Lower leg skin (tissue), 4 donors: ENCODE data around the gene CCDC88C. TPM values are rescaled to one million over a fixed set of nuclear protein-coding genes. Genes with fewer than 3 reads are reported as not detected.

Experiments
- DNase-seq, 2 donors: peaks; one replicate each; pipeline ENCODE4 v3.0.0-alpha.2; 2019; ENCODE audit warnings: low spot score in 2 of 2
- H3K4me3 ChIP-seq: fragments of 200-600 bp; sonication (generic); 2 replicates; pipeline ENCODE4 v1.5.1; 2017; ENCODE audit warnings: mild to moderate bottlenecking, low read depth; ENCODE audit not compliant: poor library complexity, severe bottlenecking
- POLR2A ChIP-seq, 2 donors: fragments of 450-650 bp; IDR thresholded peaks; one replicate each; pipeline ENCODE4 v1.6.1; 2016 to 2017; ENCODE audit warnings: antibody characterized with exemption in 2 of 2, mild to moderate bottlenecking in 1 of 2, moderate library complexity in 1 of 2
- WGBS, 2 donors: methylation state at CpG; one replicate each; pipeline ENCODE4 v1.1.5; 2018; 5-methylcytosine and 5-hydroxymethylcytosine counted together
- intact Hi-C: fragments of 100-400 bp; cut with DNase I; formaldehyde crosslinking; loops from one replicate; pipeline ENCODE4 v1.15.0; 2023; ENCODE audit warnings: low total_unique reads
- total RNA-seq, 4 donors: library from RNA; depleted of rRNA; stranded (reverse); fragments of >200 nt; gene quantifications; one replicate each; pipeline ENCODE4 v1.1.0, GENCODE V29; 2016
- TF ChIP-seq, protein P1 (sequence below), 3 donors: fragments of 450-650 bp; IDR thresholded peaks; one replicate each; pipeline ENCODE4 v1.5.1; 2016; ENCODE audit warnings: antibody characterized with exemption in 3 of 3, mild to moderate bottlenecking in 3 of 3, moderate library complexity in 2 of 3

The CCDC88C gene
- total RNA-seq, 4 donors from 2014 or later: 8.5 to 21.8 (median 13.4) TPM

DNA sequence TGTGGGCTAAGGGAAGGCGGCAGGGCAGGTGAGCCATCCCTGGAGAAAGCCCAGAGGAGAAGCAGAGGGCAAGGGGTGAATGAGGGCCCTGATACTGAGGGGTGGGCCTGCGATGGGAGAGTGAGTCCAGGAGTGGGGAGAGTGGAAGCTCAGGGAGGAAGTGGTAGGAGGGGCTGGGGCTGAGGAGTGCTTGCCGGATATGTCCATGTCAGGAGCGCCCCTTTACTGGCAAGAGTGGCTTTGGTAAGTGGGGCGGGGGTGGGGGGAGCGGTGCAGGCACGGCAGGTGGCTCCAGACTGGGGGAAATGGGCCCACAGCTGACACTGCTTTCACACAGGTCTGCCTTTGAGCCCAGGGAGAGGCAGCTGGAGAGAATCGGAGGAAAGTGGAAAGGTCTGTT is 86.8 kb downstream of the CCDC88C start:
- intact Hi-C loops: no loop called here
- no peak for DNase-seq
- no peak overlapping the region for H3K4me3 ChIP-seq
- WGBS, 2 donors: 84 to 91% methylated on average over 8 of the region's 8 CpGs
- no peak for TF ChIP-seq POLR2A (IDR thresholded peaks at IDR 0.05)
- TF ChIP-seq, protein P1, sequence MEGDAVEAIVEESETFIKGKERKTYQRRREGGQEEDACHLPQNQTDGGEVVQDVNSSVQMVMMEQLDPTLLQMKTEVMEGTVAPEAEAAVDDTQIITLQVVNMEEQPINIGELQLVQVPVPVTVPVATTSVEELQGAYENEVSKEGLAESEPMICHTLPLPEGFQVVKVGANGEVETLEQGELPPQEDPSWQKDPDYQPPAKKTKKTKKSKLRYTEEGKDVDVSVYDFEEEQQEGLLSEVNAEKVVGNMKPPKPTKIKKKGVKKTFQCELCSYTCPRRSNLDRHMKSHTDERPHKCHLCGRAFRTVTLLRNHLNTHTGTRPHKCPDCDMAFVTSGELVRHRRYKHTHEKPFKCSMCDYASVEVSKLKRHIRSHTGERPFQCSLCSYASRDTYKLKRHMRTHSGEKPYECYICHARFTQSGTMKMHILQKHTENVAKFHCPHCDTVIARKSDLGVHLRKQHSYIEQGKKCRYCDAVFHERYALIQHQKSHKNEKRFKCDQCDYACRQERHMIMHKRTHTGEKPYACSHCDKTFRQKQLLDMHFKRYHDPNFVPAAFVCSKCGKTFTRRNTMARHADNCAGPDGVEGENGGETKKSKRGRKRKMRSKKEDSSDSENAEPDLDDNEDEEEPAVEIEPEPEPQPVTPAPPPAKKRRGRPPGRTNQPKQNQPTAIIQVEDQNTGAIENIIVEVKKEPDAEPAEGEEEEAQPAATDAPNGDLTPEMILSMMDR (IDR thresholded peaks at IDR 0.05): no peak

DNA sequence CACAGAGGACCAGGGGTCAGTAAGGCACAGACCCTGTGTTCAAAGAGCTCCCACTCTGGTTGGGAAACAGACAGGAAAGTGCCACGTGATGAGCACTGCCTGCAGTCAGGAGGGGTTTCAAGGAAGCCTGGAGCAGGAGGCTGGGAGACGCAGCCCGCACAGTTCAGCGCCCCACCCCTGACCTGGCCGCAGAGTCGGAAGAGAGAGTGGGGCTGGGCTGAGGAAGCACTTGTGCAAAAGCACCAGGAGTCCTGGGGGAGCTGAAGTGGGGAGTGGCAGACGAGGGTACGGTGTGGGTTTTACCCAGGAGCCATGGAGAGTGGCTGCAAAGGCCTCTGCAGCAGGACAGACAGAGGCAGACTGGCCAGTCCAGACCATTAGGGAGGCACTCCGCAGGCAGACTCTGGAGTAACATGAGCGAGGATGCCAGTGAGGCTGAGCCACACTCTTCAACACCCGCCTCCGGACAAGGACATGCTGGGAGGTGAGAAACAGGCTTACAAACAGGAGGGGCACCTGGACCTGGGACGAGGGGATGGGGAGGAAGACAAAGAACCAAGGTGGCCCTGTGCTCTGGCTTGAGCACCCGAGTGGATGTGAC is 87.4 kb downstream of the CCDC88C start:
- 83 to 87% methylated on average over 14 of the region's 14 CpGs for WGBS, 2 donors
- no peak for DNase-seq
- no peak for TF ChIP-seq POLR2A (IDR thresholded peaks at IDR 0.05)
- TF ChIP-seq, protein P1 (IDR thresholded peaks at IDR 0.05): no peak
- H3K4me3 ChIP-seq: no peak overlapping the region
- intact Hi-C loops: no loop called here

DNA sequence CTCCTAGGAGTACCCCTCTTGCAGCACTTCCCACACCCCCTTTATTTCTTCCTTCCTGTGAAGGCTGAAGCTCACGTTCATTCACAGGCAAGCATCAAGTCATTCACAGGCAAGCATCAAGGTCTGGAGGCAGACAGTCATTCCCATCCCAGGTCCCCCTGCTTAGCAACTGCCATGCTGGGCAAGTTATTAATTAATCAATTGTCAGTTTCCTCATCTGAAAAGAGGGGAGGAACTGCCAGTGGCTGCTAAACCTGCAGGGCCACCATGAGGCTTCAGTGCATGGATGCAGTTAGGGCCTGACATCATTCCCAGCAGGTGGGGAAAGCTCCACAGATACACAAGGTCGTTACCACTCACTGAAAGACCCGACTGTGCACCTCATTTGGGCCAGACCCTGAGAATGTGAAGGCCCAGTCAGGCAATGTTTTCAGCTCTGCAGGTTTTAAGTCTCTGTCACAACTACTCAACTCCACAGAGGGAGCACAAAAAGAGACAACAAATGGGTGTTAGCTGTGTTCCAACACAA is 88.1 kb downstream of the CCDC88C start:
- 69 to 70% methylated on average over 3 of the region's 3 CpGs for WGBS, 2 donors
- no peak overlapping the region for H3K4me3 ChIP-seq
- TF ChIP-seq POLR2A (IDR thresholded peaks at IDR 0.05): no peak
- TF ChIP-seq, protein P1 (IDR thresholded peaks at IDR 0.05): no peak
- no peak for DNase-seq
- intact Hi-C loops: no loop called here

DNA sequence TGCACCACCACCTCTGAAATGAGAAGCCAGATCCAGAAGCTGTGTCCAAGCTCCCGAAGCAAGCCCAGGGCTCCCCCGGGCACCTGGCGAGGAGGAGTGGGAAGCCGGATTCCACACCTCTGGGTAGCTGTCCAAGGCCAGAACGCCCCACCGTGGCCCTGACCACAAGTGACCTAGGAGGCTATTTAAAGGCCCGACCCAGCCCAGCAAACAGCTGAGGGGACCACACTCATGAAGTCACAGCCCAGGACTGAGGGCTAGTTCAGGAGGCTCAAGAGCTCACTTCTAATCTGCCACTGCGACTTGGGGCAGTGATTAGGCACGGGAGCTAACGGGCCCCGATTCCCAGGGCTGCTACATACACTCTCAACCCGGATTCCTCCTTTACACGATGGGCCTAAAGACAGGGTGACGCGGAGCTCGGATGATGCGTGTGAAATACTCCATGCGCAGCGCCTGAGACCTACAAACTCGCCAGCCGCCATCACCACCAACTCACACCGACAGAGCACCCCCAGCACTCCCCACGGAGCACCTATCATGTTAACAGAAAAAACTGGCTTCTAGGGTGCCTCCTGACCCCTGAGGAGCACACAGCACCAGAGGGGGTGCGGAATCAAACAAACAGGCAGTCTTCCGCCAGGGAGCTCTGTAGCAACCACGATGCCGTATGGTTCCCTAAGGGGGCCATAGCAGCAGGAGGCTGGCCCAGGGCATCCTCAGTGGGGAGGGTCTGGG is 89.1 kb downstream of the CCDC88C start:
- DNase-seq: no peak
- no peak overlapping the region for H3K4me3 ChIP-seq
- intact Hi-C loops: no loop called here
- 88 to 92% methylated on average over 26 to 27 of the region's 27 CpGs for WGBS, 2 donors
- TF ChIP-seq, protein P1 (IDR thresholded peaks at IDR 0.05): no peak
- no peak for TF ChIP-seq POLR2A (IDR thresholded peaks at IDR 0.05)

DNA sequence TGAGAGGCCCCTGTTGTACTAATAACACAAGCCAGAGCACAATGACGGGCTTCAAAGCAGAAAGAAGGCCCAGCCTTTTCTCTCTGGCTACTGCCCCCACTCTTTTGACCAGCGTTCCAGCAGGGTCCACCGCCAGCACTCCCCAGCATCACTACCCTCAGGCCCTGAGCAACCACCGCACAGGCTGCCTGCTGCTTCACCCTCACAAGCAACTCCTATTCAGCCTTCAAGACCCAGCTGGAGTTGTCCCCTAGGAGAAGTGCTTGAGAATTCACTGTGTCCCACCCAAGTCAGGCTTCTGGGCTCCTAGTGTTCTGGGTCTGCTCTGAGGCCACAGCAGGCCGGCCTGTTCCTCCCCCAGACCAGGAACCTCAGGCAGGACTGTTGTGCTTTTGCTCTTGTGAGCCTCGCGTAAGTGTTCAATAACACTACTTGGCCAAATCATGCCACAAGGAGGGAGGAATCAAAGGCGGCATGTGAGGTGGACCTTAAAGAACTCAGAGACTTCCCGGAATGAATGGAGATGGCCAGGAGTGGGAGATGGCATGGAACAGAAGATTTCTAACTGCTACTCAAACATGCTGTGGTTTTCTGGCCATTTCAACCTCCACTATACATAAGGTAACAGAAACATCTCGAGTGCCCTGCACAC is 89.8 kb downstream of the CCDC88C start:
- DNase-seq: no peak
- TF ChIP-seq, protein P1 (IDR thresholded peaks at IDR 0.05): no peak
- no peak for TF ChIP-seq POLR2A (IDR thresholded peaks at IDR 0.05)
- WGBS, 2 donors: 88 to 93% methylated on average over 9 to 10 of the region's 10 CpGs
- intact Hi-C loops: no loop called here
- no peak overlapping the region for H3K4me3 ChIP-seq
